ENCODE results near the gene TSPEAR.

The TSPEAR gene

GRCh38 chr21:44739316-44739715 is 27.9 kb upstream of the TSPEAR start:
- no peak for DNase-seq

- DNase-seq, result no peak
Measured at GRCh38 chr21:44738621-44739020, 27.2 kb upstream of the TSPEAR start.

- DNase-seq, result no peak
Measured at GRCh38 chr21:44737706-44738354, 26.5 kb upstream of the TSPEAR start.

DNA sequence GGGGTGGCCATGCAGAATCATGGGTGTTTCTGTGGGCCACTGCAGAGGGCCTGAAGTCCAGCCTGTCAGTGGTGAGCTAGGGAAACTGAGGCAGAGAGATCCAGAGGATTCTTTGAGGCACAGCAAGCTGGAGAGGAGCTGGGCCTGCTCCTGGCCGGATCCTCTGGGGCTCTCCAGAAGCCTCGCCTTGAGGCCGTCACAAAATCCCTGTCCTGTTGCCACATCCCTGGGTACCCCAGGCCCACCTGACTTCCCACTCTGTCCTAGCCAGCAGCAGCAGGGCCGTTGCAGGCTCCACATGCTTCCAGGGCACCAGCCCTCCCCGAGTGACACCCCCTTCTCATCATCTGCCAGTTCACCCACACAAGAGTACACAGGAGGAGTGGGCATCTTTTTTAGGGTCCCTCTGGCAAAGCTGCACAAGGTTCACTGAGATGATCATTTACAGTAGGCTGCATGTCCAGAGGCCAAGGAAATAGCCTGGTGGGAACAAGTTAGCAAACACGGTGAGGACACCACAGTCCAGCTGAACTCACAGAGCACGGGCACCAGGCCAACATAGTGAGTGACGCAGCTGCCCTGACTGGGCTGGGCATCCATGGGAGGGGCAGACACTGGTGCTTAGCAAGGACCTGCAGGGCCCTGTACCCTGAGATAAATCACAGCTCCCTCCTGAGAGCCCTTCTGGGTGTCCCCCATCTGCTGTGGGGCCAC is 25.1 kb upstream of the TSPEAR start:
- DNase-seq, result no peak

DNA sequence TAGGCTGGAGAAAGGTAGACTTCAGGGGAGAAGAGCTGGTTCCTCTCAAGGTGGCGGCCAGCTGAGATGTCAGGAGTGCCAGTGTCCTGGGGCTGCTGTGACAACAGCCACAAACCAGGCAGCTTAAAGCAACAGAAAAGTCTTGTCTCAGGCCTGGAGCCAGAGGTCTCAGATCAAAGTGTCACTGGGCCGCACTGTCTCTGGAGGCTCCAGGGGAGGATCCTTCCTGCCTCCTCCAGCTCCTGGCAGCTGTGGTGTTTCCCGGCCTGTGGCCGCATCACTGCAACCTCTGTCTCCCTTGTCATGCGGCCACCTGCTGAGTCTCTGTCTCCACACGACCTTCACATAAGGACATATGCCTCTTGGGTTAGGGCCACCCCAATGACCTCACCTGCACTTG is 24.4 kb upstream of the TSPEAR start:
- no peak for DNase-seq

GRCh38 chr21:44734841-44735240 is 23.5 kb upstream of the TSPEAR start:
- no peak for DNase-seq

DNA sequence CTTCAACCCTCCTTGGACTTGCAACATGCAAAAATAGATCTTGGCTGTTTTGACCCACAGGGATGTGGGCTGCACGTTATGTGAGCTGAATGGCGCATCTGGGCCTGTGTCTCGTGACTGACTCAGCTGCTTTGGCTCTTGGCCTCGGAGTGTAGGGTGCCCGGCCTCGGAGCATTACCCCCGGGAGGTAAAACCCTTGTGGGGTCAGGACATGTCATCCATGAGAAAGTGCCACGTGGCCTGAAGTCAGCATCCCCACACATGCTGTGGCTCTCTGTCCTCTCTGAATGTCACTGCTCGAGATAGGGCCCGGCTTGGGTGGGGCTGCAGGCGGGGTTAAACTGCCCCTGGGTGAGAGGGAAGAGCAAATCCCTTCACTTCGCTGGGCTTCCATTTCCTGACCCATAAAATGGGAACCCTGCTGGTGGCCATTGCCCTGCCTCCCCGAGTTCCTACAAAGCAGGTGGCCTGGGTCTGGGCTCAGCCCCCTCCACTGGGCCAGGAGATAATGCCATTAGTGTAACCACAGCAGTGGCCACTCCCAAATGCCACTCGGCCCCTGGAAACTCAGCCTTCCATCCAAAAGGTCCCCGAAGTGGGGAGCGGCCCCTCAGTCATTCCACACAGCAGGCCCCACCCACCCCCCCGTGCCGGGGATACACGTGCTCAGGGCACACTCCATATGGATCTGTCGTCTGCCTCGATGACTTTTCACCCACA is 22.8 kb upstream of the TSPEAR start:
- no peak for DNase-seq

DNA sequence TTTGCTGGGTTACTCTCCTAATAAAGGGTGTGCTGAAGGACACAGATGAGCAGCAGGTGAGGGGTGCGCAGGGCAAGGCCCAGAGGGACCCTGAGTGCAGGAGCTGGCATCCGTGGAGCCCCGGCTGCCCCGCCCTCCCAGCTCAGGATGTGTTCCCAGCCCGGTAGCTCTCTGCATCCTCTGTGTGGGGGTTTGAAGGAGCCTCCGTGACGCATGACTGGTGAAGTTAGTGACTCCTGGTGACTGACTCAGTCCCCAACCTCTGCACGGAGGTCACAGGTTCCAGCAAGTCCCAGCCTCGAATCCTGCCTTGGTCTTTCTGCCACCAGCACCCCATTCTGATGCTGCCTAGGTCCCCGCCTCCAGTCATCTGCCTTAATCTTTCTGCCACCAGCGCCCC is 21.6 kb upstream of the TSPEAR start:
- DNase-seq, result no peak

- no peak for DNase-seq
Measured at GRCh38 chr21:44732263-44732662, 20.9 kb upstream of the TSPEAR start.

GRCh38 chr21:44730951-44731579 is 19.7 kb upstream of the TSPEAR start:
- no peak for DNase-seq

- no peak for DNase-seq
Measured at GRCh38 chr21:44730028-44730395, 18.6 kb upstream of the TSPEAR start.

- DNase-seq, result no peak
Measured at GRCh38 chr21:44729336-44730027, 18.1 kb upstream of the TSPEAR start.

- DNase-seq, result no peak
Measured at GRCh38 chr21:44728716-44729115, 17.3 kb upstream of the TSPEAR start.

DNA sequence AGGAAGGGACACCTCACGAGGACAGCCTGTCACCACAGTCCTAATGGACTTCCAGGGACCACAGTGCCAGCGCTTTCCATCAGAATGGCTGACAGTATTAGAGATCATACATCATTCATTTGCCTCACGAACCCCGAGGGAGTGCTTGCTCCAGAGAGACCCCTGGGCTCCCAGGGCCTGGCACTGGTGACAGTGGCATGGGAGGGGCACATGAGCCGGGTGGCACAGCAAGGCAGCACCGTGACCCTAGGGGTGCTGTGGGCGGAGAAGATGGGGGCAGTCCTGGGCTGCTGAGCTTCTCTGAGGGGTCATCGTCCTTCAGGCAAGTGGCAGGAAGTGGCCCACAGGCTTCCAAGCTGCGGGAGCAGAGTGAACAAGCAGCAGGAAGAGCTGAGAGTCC is 16.4 kb upstream of the TSPEAR start:
- no peak for DNase-seq

- no peak for DNase-seq
Measured at GRCh38 chr21:44727321-44727720, 15.9 kb upstream of the TSPEAR start.

- DNase-seq, result no peak
Measured at GRCh38 chr21:44726826-44727225, 15.5 kb upstream of the TSPEAR start.

- no peak for DNase-seq
Measured at GRCh38 chr21:44724926-44725325, 13.6 kb upstream of the TSPEAR start.

GRCh38 chr21:44724196-44724595 is 12.8 kb upstream of the TSPEAR start:
- no peak for DNase-seq

GRCh38 chr21:44723177-44724131 is 12.1 kb upstream of the TSPEAR start:
- DNase-seq, result no peak

- no peak for DNase-seq
Measured at GRCh38 chr21:44722731-44723130, 11.4 kb upstream of the TSPEAR start.

GRCh38 chr21:44720170-44720569 is 8.8 kb upstream of the TSPEAR start:
- no peak for DNase-seq

GRCh38 chr21:44718571-44718970 is 7.2 kb upstream of the TSPEAR start:
- DNase-seq, result no peak
